HepG2 (cell line): Measurements from ENCODE around the gene AFF4. TPM values are rescaled to one million over a fixed set of nuclear protein-coding genes. Genes with fewer than 3 reads are reported as not detected.

Source experiments
- CREM ChIP-seq, 2 experiments: sonication (generic) in 1 of 2; formaldehyde crosslinking in 1 of 2; IDR thresholded peaks; 2 replicates each; pipeline versions ENCODE4 v1.4.0 to v1.6.1; 2016 to 2020; ENCODE audit warnings: antibody characterized with exemption in 1 of 2, mild to moderate bottlenecking in 1 of 2, missing genetic modification reagents in 1 of 2
- FOXM1 ChIP-seq: sonication (generic); formaldehyde crosslinking; IDR thresholded peaks from 2 replicates; pipeline ENCODE4 v1.5.0; 2020; ENCODE audit warnings: missing genetic modification reagents
- GLI4 ChIP-seq: sonication (generic); formaldehyde crosslinking; IDR thresholded peaks from 2 replicates; pipeline ENCODE4 v1.5.1; 2020; ENCODE audit warnings: missing genetic modification reagents, mild to moderate bottlenecking, moderate library complexity, borderline replicate concordance
- GTF3A ChIP-seq: sonication (generic); formaldehyde crosslinking; conservative IDR thresholded peaks from 2 replicates; pipeline ENCODE4 v1.4.0; 2020; ENCODE audit warnings: mild to moderate bottlenecking, missing genetic modification reagents
- HIVEP1 ChIP-seq: sonication (generic); formaldehyde crosslinking; IDR thresholded peaks from 2 replicates; pipeline ENCODE4 v1.4.0; 2020; ENCODE audit warnings: mild to moderate bottlenecking, missing genetic modification reagents
- HMG20A ChIP-seq: IDR thresholded peaks from 2 replicates; pipeline ENCODE4 v1.6.1; 2016; ENCODE audit warnings: borderline replicate concordance
- KMT2A ChIP-seq: sonication (generic); formaldehyde crosslinking; IDR thresholded peaks from 2 replicates; pipeline ENCODE4 v1.4.0; 2020; ENCODE audit warnings: missing genetic modification reagents
- LCORL ChIP-seq, 2 experiments: fragments of 450-650 bp in 1 of 2; sonication (generic) in 1 of 2; formaldehyde crosslinking in 1 of 2; IDR thresholded peaks; 2 replicates each; pipeline versions ENCODE4 v1.5.0 to v1.6.1; 2017 to 2020; ENCODE audit warnings: antibody characterized with exemption in 1 of 2, missing genetic modification reagents in 1 of 2
- MED1 ChIP-seq: sonication (generic); formaldehyde crosslinking; IDR thresholded peaks from 2 replicates; pipeline ENCODE4 v1.4.0; 2020; ENCODE audit warnings: missing genetic modification reagents
- NRL ChIP-seq: sonication (generic); formaldehyde crosslinking; IDR thresholded peaks from 2 replicates; pipeline ENCODE4 v1.5.0; 2020; ENCODE audit warnings: missing genetic modification reagents, mild to moderate bottlenecking, moderate library complexity, borderline replicate concordance
- TBL1XR1 ChIP-seq: fragments of 150-350 bp; IDR thresholded peaks from 2 replicates; pipeline ENCODE4 v1.6.1; 2014; ENCODE audit warnings: borderline replicate concordance, low read length; ENCODE audit not compliant: partially characterized antibody
- TCF7 ChIP-seq: sonication (generic); IDR thresholded peaks from 2 replicates; pipeline ENCODE4 v1.6.1; 2016; ENCODE audit warnings: antibody characterized with exemption, low read depth
- THAP11 ChIP-seq: IDR thresholded peaks from 2 replicates; pipeline ENCODE4 v1.6.1; 2016; ENCODE audit warnings: missing biosample characterization, missing genetic modification reagents
- XBP1 ChIP-seq: sonication (generic); formaldehyde crosslinking; IDR thresholded peaks from 2 replicates; pipeline ENCODE4 v1.5.0; 2020; ENCODE audit warnings: missing genetic modification reagents
- ZFP82 ChIP-seq: sonication (generic); formaldehyde crosslinking; IDR thresholded peaks from 2 replicates; pipeline ENCODE4 v1.5.1; 2020; ENCODE audit warnings: mild to moderate bottlenecking, missing genetic modification reagents, borderline replicate concordance
- ZNF205 ChIP-seq: IDR thresholded peaks from 2 replicates; pipeline ENCODE4 v1.6.1; 2018; ENCODE audit warnings: missing biosample characterization, missing genetic modification reagents
- ZNF567 ChIP-seq: sonication (generic); formaldehyde crosslinking; IDR thresholded peaks from 2 replicates; pipeline ENCODE4 v1.8.1; 2023; ENCODE audit warnings: mild to moderate bottlenecking, missing genetic modification reagents, borderline replicate concordance
- ZNF749 ChIP-seq: sonication (generic); formaldehyde crosslinking; IDR thresholded peaks from 2 replicates; pipeline ENCODE4 v1.8.0; 2022; ENCODE audit warnings: mild to moderate bottlenecking, missing genetic modification reagents, moderate library complexity, borderline replicate concordance
- ZNF891 ChIP-seq: sonication (generic); formaldehyde crosslinking; IDR thresholded peaks from 2 replicates; pipeline ENCODE4 v1.5.0; 2020; ENCODE audit warnings: mild to moderate bottlenecking, missing genetic modification reagents
- polyA plus RNA-seq, 8 experiments: library from polyadenylated mRNA; depleted of rRNA in 3 of 8; stranded (reverse) in 7 of 8; unstranded in 1 of 8; fragments of >200 nt; fragmentation: Illumina TruSeq in 4 of 8; extraction: Trizol in 4 of 8; gene quantifications; 2 replicates each; pipeline versions ENCODE4 v1.2.1 to v1.2.3, GENCODE V29; 2011 to 2016; ENCODE audit warnings: low read depth in 4 of 8, missing spikeins in 1 of 8, mixed read lengths in 1 of 8; ENCODE audit not compliant: insufficient read depth in 1 of 8
- total RNA-seq, 5 experiments: library from RNA; depleted of rRNA; stranded (reverse); fragments of >200 nt; fragmentation: Illumina TruSeq; extraction: Trizol; gene quantifications; 2 replicates each; pipeline ENCODE4 v1.2.3, GENCODE V29; 2016; ENCODE audit warnings: low read depth in 1 of 5
- TF ChIP-seq, protein P1 (sequence below): IDR thresholded peaks from 2 replicates; pipeline ENCODE4 v1.6.1; 2016; ENCODE audit warnings: mild to moderate bottlenecking
- TF ChIP-seq, protein P2 (sequence below): sonication (generic); formaldehyde crosslinking; IDR thresholded peaks from 2 replicates; pipeline ENCODE4 v1.5.1; 2020; ENCODE audit warnings: mild to moderate bottlenecking, missing genetic modification reagents
- TF ChIP-seq, protein P3 (sequence below): IDR thresholded peaks from 2 replicates; pipeline ENCODE4 v1.6.1; 2016
- TF ChIP-seq, protein P4 (sequence below): sonication (generic); formaldehyde crosslinking; IDR thresholded peaks from 2 replicates; pipeline ENCODE4 v1.8.1; 2023; ENCODE audit warnings: mild to moderate bottlenecking, inconsistent platforms, moderate library complexity, missing genetic modification reagents, borderline replicate concordance

The AFF4 gene
- total and polyA plus RNA-seq, 2 of the 13 experiments (the other 11 are each of a cell fraction or from before 2014, with no cell fraction given) = 22.1 to 25.5 TPM

DNA sequence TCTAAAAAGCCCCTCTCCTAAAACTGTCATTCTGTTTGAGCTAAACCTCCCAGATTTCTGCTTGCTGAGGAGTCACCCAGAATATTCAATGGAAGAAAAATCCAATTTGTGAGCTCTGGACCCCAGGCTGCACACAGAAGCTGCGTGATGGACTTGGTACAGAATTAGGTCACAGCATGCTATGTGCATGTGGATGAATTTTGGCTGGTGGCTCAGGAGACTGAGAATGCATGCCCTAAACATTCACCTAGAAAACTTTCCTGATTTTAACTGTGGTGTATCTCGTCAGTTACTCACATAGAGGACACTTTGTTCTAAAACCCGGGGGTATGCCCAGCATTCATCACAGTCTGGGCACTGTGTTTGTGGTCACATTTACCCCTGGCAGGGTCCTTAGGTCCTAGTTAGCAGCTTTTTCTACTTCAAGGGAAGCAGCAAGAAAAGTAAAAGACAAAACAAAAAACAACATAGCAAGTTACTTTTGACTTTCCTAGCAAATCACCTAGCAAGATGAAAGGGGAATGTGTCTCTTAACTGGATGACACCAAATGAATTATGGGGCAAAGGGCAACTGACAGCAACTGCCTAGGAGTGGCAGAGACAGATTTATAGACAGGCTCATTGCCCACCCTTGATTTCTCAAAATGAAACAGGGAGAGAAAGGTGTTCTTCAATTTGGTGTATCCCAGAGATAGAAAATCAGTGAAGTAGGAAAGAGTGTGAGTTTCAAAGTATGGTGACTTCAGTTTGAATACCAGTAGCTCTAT lies 124.7 kb downstream of the AFF4 start (continued):
- TF ChIP-seq GTF3A (CRISPR knock-in tag) (no peak), HMG20A (peak; percentile 56; the same call in 1 of the 2 replicates), TCF7 (no peak), XBP1 (CRISPR knock-in tag) (no peak), HIVEP1 (no peak), GLI4 (CRISPR knock-in tag) (no peak), CREM (IDR thresholded peaks at IDR 0.05) (peak; percentile 6; the same call in 1 of the 2 replicates), CREM (CRISPR knock-in tag; IDR thresholded peaks at IDR 0.05) (no peak), THAP11 (no peak), NRL (CRISPR knock-in tag) (no peak), KMT2A (CRISPR knock-in tag) (no peak), ZNF891 (CRISPR knock-in tag) (no peak), MED1 (peak; percentile 83), ZFP82 (CRISPR knock-in tag) (no peak), TBL1XR1 (no peak), FOXM1 (CRISPR knock-in tag) (no peak), ZNF749 (no peak), ZNF205 (CRISPR knock-in tag) (no peak), ZNF567 (CRISPR knock-in tag) (no peak), LCORL (IDR thresholded peaks at IDR 0.05) (0 out of 2 replicates have a peak, but pooled peaks have one; percentile 27), LCORL (CRISPR knock-in tag; IDR thresholded peaks at IDR 0.05) (peak; percentile 56)
- TF ChIP-seq, protein P1, sequence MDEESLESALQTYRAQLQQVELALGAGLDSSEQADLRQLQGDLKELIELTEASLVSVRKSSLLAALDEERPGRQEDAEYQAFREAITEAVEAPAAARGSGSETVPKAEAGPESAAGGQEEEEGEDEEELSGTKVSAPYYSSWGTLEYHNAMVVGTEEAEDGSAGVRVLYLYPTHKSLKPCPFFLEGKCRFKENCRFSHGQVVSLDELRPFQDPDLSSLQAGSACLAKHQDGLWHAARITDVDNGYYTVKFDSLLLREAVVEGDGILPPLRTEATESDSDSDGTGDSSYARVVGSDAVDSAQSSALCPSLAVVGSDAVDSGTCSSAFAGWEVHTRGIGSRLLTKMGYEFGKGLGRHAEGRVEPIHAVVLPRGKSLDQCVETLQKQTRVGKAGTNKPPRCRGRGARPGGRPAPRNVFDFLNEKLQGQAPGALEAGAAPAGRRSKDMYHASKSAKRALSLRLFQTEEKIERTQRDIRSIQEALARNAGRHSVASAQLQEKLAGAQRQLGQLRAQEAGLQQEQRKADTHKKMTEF (CRISPR knock-in tag) = no peak
- TF ChIP-seq, protein P2, sequence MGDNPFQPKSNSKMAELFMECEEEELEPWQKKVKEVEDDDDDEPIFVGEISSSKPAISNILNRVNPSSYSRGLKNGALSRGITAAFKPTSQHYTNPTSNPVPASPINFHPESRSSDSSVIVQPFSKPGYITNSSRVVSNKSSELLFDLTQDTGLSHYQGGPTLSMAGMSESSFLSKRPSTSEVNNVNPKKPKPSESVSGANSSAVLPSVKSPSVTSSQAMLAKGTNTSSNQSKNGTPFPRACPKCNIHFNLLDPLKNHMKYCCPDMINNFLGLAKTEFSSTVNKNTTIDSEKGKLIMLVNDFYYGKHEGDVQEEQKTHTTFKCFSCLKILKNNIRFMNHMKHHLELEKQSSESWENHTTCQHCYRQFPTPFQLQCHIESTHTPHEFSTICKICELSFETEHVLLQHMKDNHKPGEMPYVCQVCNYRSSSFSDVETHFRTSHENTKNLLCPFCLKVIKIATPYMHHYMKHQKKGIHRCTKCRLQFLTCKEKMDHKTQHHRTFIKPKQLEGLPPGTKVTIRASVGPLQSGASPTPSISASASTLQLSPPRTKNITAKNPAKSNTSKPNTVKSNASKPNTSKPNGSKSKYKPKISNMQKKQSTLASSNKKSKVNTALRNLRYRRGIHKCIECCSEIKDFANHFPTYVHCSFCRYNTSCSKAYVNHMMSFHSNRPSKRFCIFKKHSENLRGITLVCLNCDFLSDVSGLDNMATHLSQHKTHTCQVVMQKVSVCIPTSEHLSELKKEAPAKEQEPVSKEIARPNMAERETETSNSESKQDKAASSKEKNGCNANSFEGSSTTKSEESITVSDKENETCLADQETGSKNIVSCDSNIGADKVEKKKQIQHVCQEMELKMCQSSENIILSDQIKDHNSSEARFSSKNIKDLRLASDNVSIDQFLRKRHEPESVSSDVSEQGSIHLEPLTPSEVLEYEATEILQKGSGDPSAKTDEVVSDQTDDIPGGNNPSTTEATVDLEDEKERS = no peak
- TF ChIP-seq, protein P3, sequence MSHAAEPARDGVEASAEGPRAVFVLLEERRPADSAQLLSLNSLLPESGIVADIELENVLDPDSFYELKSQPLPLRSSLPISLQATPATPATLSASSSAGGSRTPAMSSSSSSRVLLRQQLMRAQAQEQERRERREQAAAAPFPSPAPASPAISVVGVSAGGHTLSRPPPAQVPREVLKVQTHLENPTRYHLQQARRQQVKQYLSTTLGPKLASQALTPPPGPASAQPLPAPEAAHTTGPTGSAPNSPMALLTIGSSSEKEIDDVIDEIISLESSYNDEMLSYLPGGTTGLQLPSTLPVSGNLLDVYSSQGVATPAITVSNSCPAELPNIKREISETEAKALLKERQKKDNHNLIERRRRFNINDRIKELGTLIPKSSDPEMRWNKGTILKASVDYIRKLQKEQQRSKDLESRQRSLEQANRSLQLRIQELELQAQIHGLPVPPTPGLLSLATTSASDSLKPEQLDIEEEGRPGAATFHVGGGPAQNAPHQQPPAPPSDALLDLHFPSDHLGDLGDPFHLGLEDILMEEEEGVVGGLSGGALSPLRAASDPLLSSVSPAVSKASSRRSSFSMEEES (CRISPR knock-in tag) = 0 out of 2 replicates have a peak, but pooled peaks have one; percentile 24
- TF ChIP-seq, protein P4, sequence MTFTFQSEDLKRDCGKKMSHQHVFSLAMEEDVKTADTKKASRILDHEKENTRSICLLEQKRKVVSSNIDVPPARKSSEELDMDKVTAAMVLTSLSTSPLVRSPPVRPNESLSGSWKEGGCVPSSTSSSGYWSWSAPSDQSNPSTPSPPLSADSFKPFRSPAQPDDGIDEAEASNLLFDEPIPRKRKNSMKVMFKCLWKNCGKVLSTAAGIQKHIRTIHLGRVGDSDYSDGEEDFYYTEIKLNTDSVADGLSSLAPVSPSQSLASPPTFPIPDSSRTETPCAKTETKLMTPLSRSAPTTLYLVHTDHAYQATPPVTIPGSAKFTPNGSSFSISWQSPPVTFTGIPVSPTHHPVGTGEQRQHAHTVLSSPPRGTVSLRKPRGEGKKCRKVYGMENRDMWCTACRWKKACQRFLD (CRISPR knock-in tag) = no peak
